BJ (cell line): ENCODE data around the gene LINGO1. TPM values are rescaled to one million over a fixed set of nuclear protein-coding genes. Genes with fewer than 3 reads are reported as not detected.

Source experiments
- CTCF ChIA-PET: fragments of 350-600 bp; formaldehyde crosslinking; extraction: SDS; loops from one replicate; lab custom pipeline; 2021; ENCODE audit warnings: antibody characterized with exemption, inconsistent platforms; lab: Yijun Ruan, JAX
- POLR2A ChIA-PET: fragments of 300-600 bp; sonication (Branson Sonifier 250); formaldehyde crosslinking; extraction: SDS; loops from one replicate; lab custom pipeline; 2021; ENCODE audit warnings: antibody characterized with exemption; lab: Charles Lee
- DNase-seq: peaks from one replicate; pipeline ENCODE4 v3.0.0-alpha.2; 2011; ENCODE audit warnings: low read depth
- H3K27me3 ChIP-seq: 2 replicates; pipeline ENCODE4 v1.6.0; 2011; ENCODE audit warnings: low read length; ENCODE audit not compliant: control insufficient read depth, insufficient read depth
- H3K36me3 ChIP-seq: 2 replicates; pipeline ENCODE4 v1.5.1; 2011; ENCODE audit warnings: low read length; ENCODE audit not compliant: control insufficient read depth, insufficient read depth
- H3K4me3 ChIP-seq: 2 replicates; pipeline ENCODE4 v1.5.1; 2011; ENCODE audit warnings: low read depth, mild to moderate bottlenecking, control low read depth, low read length
- CTCF ChIP-seq: IDR thresholded peaks from 2 replicates; pipeline ENCODE4 v1.5.1; 2011; ENCODE audit warnings: low read depth, mild to moderate bottlenecking, control low read depth, inconsistent platforms, low read length, moderate library complexity; ENCODE audit not compliant: insufficient read depth
- polyA plus RNA-seq: library from polyadenylated mRNA; depleted of rRNA; stranded (reverse); fragments of >200 nt; gene quantifications from 2 replicates; pipeline ENCODE4 v1.2.3, GENCODE V29; 2011; rRNA removed

Gene LINGO1
- polyA plus RNA-seq, 1 experiment = not detected

DNA sequence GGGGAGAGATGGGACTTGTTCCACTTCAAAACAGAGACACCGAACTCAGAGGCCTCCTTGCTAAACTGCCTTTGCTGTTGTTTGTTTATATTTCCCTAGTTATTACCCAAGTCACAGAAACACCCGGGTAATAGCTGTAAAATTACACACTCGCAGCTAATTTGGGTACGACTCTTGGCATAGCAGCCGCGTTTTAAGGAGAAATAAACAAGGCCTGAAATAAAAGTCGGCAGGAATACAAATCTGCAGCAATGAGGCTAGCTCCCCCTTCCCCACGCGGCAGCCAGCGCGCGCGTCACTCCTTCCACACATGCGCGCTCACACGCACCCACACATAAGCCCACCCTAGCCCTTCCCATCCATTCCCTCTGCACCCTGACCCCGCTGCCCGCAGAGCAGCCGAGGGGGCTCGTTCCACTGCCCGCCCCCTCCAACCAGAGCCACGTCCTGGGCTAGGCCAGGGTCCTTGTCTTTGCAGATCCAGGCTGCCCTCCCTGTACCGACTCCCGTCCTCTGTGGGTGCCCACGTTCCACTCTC, 67.3 kb downstream of the LINGO1 start:
- Histone ChIP-seq H3K27me3 (peaks cover 1% of the 10 kb centered on the region), H3K36me3 (no peaks in the 10 kb centered on the region), H3K4me3 (no peak overlapping the region)
- POLR2A ChIA-PET = no interaction called here
- no peak for DNase-seq
- CTCF ChIA-PET = interaction anchor here (1.6 kb wide), 1 partner anchor 22 kb away, joined by 3 read pairs; no protein-coding TSS in a partner anchor
- no peak for TF ChIP-seq CTCF

DNA sequence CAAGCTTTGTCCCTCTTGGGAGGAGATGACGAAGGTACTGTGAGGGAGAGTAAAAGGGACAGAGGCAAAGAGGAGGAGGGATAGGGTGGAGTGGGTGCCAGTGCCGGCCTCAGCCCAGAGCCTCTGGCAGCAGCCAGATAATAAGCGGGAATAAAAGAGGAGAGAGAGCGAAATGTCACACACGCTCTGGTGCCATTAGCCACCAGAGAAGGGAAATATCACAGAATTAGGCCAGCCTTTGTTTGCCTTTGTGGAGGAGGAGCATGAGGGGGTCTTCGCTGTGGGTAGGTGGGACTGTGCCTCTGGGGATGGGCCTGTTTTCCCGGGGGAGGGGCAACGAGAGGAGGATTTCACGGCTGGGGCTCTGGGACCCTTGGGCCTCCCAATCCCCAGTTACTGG, 67.8 kb downstream of the LINGO1 start:
- ChIA-PET CTCF (no interaction called here), POLR2A (no interaction called here)
- no peaks in the 10 kb centered on the region for H3K36me3 ChIP-seq
- H3K4me3 ChIP-seq = no peak overlapping the region
- H3K27me3 ChIP-seq = peaks cover 1% of the 10 kb centered on the region
- TF ChIP-seq CTCF = no peak
- DNase-seq = no peak

DNA sequence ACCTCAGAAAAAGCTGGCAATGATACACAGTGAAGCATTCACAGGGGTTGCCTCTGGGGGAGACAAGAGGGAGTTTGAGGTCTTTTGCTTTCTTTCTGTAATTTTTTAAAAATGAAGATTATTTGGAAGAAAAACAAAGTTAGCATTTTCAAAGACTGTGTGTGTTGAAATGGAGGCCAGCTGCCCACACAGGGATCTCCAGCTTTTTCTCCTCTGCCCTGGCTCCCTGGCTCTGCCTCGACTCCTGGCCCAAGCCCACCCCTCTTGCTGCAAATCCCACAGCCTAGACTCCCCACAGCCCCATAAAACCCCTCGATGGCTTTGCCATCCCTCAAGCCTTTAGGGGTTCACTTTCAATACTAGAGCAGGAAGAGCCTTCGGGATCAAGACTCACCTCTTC, 68.4 kb downstream of the LINGO1 start:
- TF ChIP-seq CTCF = no peak

DNA sequence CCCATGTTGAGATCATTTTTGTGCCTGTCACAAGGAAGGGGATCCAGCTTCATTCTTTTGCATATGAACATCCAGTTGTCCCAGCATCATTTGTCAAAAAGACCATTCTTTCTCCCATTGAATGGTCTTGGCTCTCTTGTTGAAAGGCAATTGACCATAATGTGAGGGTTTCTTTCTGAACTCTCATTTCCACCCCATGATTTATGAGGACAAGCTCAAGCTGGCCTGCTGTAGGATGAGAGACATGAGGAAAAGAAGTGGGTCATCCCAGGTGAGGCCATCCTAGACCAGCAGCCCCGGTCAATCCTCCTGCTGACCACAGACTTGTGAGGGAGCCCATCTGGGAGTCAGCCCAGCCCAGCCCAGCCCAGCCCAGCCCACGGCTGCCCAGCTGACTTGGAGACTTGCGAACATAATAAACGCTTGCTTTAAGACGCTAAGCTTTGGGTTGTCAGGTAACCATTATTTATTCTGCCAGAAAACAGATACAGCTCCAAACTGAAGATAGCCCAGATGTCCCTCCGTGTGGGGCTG, 69.0 kb downstream of the LINGO1 start:
- H3K4me3 ChIP-seq = no peak overlapping the region
- POLR2A ChIA-PET = no interaction called here
- DNase-seq = no peak
- peaks cover 1% of the 10 kb centered on the region for H3K27me3 ChIP-seq
- no peak for TF ChIP-seq CTCF
- no peaks in the 10 kb centered on the region for H3K36me3 ChIP-seq
- CTCF ChIA-PET = interaction anchor here (1.3 kb wide), 1 partner anchor 15 kb away, joined by 3 read pairs; no protein-coding TSS in a partner anchor

More for the DNA sequence above, 68.4 kb downstream of the LINGO1 start:
- Histone ChIP-seq H3K27me3 (peaks cover 1% of the 10 kb centered on the region), H3K4me3 (no peak overlapping the region), H3K36me3 (no peaks in the 10 kb centered on the region)
- CTCF ChIA-PET = interaction anchor here (1.3 kb wide), 1 partner anchor 14 kb away, joined by 3 read pairs; no protein-coding TSS in a partner anchor
- DNase-seq = no peak
- POLR2A ChIA-PET = no interaction called here

Other genes starting within 250 kb of the LINGO1 start
- 40.7 and 49.1 TPM in 2 replicates for gene PEAK1, start 212.8 kb downstream of the LINGO1 start, polyA plus RNA-seq
- 31.0 and 40.1 TPM in 2 replicates for gene HMG20A, start 212.0 kb downstream of the LINGO1 start, polyA plus RNA-seq